Fibroblast of skin of right biceps (primary cell): Measurements from ENCODE around the gene ZBTB34.
"Not testable (repeated sequence)": the region's sequence is repeated elsewhere in the genome, so short reads cannot be mapped to it uniquely, and the experiment has no call there.

Experiments used
- DNase-seq: peaks from one replicate; pipeline ENCODE4 v3.0.0-alpha.2; 2013

Gene ZBTB34

DNA sequence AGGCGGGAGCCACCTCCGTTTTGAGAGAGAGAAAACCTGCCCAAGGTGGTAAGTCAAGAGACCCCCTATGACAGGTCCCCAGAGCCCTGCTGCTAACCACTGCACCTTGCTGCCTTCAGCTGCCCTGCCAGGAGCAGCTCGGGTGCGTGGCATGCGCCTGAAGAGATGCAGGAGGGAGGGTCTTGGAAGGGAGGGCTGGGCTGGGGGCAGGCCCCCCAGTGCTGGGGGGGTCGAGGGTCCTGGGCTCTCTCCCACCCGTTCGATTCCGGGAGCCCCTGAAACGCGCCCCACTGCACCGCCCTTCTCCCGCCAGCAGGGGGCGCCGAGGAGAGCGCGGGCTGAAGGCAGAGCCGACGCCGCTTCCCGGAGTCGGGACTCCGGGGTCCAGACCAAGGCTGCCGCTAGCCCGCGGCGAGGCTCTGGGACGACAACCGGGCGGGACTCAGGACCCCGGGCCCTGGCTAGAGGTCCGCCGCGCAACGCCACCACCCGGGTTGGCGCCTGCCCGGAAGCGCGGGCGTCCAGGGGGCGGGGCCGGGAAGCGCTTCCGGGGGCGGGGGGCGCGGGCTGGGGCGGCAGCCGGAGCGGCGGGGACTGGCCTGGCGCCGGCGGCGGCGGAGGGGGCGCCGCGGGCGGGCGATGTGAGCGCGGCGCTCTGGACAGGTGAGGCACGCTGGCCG is at the start of gene ZBTB34:
TSS of gene ZBTB34 (plus strand) at position 563 of the 680 bp plus-strand sequence. CDS start 18,761 bp downstream, outside the sequence.
- DNase-seq: peak; percentile 57

DNA sequence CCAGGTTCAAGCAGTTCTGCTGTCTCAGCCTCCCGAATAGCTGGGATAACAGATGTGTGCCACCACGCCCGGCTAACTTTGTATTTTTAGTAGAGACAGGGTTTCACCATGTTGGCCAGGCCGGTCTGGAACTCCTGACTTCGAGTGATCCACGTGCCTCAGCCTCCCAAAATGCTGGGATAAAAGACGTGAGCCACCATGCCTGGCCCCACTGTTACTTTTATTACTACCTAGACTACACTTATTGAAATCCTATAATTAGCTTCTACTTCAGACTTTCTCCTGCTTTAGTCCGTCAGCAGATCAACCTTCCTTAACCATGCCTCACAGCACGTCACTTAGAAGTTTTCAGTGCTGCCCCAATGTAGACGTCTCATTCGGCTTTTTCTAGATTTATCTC is 47.4 kb upstream of the ZBTB34 start:
- DNase-seq: no peak

DNA sequence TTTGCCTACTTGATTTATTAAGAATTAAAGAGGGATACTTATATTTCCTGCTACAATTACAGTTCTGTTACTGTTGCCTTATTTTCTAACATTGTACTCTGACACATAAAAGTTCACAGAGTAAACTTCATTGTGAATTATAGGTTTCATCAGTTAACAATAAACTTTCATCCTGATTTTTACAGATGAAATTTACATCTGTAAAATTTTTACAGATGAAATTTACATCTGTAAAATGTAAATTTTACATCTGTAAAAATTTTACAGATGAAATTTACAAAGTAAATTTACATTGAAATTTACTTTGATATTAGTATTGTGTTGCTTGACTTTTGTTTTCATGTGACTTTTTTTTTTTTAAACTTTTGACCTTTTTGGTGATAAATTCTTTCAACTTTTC is 46.3 kb upstream of the ZBTB34 start:
- no peak for DNase-seq

GRCh38 chr9:126817615-126818014 is 42.8 kb upstream of the ZBTB34 start:
- DNase-seq: not testable (repeated sequence)

- DNase-seq: no peak
Observed at GRCh38 chr9:126818482-126818881, 42.0 kb upstream of the ZBTB34 start.

- DNase-seq: no peak
Observed at GRCh38 chr9:126819482-126819881, 41.0 kb upstream of the ZBTB34 start.

DNA sequence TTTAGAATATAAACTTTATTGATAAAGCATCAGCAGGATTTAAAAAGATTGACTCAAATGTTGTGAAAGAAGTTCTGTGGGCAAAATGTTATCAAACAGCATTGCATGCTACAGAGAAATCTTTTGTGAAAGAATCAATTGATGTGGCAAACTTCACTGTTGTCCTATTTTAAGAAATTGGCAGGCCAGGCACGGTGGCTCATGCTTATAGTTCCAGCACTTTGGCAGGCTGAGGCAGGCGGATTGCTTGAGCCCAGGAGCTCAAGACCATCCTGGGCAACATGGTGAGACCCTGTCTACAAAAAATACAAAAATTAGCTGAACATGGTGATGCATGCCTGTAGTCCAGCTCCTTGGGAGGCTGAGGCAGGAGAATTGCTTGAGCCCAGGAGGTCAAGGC is 38.2 kb upstream of the ZBTB34 start:
- no peak for DNase-seq

DNA sequence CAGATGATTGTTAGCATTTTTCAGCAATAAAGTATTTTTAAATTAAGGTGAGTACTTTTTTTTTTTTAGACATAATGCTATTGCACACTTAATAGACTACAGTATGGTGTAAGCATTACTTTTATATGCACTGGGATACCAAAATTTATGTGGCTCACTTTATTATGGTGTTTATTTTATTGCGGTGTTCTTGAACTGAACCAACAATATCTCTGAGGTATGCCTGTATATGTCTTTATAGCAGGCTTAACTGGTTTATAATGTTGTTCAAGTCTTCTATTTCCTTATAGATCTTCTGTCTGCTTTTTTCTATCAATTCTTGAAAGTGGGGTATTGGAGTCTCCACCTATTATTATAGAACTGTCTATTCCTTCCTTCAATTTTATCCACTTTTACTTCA is 37.6 kb upstream of the ZBTB34 start:
- DNase-seq: no peak

DNA sequence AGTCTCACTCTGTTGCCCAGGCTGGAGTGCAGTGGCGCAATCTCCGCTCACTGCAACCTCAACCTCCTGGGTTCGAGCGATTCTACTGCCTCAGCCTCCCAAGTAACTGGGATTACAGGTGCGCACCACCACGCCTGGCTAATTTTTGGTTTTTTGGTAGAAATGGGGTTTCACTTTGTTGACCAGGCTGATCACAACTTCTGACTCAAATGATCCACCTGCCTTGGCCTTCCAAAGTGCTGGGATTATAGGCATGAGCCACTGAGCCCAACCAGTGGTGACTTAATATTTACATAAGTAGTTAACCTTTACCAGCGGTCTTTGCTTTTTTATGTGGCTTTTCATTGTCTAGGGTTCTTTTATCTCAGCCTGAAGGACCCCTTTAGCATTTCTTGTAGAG is 36.4 kb upstream of the ZBTB34 start:
- DNase-seq: not testable (repeated sequence)

GRCh38 chr9:126827227-126827626 is 33.2 kb upstream of the ZBTB34 start:
- DNase-seq: no peak

DNA sequence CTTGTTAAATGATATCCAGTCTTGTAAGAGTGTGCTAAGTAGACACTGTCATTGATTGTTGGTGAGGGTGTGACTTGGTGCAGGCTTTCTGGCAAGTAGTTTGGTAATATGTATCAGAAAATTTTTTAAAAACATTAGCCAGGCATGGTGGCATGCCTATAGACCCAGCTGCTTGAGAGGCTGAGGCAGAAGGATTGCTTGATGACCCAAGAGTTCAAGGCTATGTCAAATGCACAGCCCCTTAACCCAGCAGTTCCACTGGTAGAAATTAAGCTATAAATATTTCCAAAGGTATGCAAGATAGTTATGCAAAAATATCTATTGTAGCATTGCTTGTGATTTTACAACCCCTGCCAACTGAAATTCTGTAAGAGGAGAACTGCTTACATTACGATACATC is 31.4 kb upstream of the ZBTB34 start:
- DNase-seq: no peak

- no peak for DNase-seq
Observed at GRCh38 chr9:126830827-126831226, 29.6 kb upstream of the ZBTB34 start.

DNA sequence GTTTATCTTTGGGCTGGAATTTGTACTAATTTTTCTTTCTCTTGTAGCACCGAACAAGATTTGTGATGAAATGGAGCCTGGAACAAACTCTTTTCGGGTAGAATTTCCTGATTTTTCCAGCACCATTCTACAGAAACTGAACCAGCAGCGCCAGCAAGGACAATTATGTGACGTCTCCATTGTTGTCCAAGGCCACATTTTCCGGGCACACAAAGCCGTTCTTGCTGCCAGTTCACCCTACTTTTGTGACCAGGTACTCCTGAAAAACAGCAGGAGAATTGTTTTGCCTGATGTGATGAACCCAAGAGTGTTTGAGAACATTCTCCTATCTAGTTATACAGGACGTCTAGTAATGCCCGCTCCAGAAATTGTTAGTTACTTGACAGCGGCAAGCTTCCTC is 28.0 kb upstream of the ZBTB34 start:
- no peak for DNase-seq

- DNase-seq: no peak
Observed at GRCh38 chr9:126833020-126833419, 27.4 kb upstream of the ZBTB34 start.

GRCh38 chr9:126833710-126834345 is 26.6 kb upstream of the ZBTB34 start:
- DNase-seq: no peak

- DNase-seq: no peak
Observed at GRCh38 chr9:126834672-126835071, 25.8 kb upstream of the ZBTB34 start.

DNA sequence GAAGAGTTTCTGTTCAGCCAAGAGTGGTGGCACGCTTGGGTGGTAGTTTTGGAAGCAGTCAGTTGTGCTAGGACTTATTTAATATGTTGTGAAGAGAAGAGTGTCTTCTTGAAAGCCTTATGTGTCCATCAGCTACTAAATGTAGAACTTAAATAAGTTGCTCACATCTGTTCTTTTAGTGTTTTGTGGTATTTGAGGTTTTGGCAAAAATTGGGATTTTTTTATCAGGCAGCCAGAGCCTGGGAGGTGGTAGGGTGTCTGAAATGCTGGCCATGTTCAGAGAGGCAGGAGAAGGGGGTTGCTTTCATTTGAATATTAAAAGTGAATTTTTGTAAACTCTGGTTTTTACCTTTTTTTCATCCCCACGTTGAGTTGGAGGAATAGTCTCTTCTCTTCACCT is 24.2 kb upstream of the ZBTB34 start:
- DNase-seq: no peak

- no peak for DNase-seq
Observed at GRCh38 chr9:126838055-126838811, 22.2 kb upstream of the ZBTB34 start.

DNA sequence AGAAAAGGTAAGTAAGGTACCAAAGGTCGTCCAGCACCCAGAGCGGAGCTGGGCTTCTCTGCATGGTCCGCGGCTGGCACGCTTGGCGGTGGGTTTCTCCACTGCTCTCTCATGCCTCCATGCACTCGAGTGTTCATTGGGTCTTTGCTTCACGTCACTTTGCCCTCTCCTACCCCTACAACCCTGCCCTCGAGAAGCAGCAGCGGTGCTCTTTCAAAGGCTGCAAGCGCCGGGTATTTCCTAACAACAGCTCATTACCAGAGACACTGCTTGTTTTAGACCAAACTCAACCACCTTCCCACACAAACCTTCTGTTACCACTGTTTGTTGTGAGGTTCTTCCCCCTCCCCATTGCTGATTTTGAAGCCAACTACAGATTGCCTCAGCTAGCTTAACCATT is 21.5 kb upstream of the ZBTB34 start:
- DNase-seq: no peak

- DNase-seq: no peak
Observed at GRCh38 chr9:126839301-126839700, 21.1 kb upstream of the ZBTB34 start.

GRCh38 chr9:126842220-126842842 is 18.1 kb upstream of the ZBTB34 start:
- DNase-seq: no peak

DNA sequence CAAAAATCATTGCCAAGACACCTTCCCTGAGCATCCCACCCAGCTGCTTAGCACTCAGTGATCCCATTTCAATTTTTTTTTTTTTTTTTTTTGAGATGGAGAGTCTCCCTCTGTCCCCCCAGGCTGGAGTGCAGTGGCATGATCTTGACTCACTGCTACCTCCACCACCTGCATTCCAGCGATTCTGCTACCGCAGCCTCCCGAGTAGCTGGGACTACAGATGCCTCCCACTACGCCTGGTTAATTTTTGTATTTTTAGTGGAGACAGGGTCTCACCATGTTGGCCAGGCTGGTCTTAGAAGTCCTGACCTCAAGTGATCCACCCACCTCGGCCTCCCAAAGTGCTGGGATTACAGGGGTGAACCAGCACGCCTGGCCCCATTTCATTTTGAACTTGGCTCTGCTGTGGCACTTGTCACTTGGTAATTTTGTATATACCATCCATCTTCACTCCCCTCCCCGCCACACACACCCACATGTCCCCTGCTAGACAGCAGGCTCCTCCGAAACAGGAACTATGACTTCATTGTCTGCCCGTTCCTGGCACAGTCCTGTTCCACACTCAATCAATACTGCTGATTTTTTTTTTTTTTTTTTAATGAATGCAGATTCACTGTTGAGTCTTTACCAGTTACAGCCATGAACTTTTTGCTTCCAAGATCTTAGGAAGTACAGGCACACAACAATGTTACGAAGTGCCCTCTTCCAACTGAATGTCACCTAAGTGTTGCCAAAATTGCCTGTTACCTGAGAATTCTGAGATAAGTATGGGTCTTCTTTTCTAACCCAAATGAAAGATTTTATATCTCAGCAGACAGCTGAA is 17.3 kb upstream of the ZBTB34 start:
- no peak for DNase-seq

DNA sequence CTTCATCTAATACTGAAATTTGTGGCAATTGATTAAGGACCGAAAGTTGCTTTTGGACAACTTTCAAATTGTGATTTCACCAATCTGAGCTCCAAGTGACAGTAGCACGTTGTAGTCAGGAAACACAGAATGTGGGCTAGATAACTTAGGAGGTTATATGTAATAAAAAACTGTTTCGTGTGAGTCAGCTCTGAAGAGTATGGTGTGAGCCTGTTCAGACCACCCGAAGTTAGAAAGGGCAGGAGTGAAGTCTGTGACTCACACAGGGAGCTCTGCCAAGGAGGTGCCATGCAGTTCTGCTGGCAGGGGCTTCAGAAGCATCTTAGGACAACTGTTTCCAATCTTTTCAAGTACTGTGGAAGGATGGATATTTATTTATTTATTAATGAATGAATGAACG is 16.4 kb upstream of the ZBTB34 start:
- peak; percentile 73 for DNase-seq
